ENCODE measurements around the gene EARS2.

EARS2 gene

DNA sequence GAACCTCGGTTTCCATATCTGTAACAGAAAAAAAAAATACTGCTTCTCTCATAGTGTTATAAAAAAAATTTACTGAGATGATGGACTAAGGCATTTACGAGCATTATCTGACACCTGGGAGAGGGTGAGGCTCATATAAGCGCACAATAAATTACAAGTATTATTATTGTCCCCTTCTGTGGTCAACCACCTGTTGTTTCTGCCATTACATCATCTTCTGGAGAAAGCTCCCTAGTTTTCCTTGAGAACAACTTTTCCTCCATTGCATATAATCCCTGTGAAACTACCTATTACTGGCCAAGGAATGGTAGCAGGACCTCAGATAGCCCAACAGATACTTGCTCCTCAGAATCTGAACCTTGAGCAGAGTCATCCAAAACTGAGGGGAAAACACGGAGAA lies 35.2 kb downstream of the EARS2 start:
- no peak overlapping the region for H3K4me3 ChIP-seq (ENCODE audit: low read depth, low read length)
- DNase-seq: no peak
- H3K9me3 ChIP-seq (ENCODE audit: severe bottlenecking): no peaks in the 10 kb centered on the region
- TF ChIP-seq, protein P1, sequence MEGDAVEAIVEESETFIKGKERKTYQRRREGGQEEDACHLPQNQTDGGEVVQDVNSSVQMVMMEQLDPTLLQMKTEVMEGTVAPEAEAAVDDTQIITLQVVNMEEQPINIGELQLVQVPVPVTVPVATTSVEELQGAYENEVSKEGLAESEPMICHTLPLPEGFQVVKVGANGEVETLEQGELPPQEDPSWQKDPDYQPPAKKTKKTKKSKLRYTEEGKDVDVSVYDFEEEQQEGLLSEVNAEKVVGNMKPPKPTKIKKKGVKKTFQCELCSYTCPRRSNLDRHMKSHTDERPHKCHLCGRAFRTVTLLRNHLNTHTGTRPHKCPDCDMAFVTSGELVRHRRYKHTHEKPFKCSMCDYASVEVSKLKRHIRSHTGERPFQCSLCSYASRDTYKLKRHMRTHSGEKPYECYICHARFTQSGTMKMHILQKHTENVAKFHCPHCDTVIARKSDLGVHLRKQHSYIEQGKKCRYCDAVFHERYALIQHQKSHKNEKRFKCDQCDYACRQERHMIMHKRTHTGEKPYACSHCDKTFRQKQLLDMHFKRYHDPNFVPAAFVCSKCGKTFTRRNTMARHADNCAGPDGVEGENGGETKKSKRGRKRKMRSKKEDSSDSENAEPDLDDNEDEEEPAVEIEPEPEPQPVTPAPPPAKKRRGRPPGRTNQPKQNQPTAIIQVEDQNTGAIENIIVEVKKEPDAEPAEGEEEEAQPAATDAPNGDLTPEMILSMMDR (IDR thresholded peaks at IDR 0.05; ENCODE audit: low read depth, low read length): no peak
- H3K27me3 ChIP-seq (ENCODE audit: insufficient read depth, low read depth, severe bottlenecking): no peaks in the 10 kb centered on the region
- H3K36me3 ChIP-seq: peaks cover 34% of the 10 kb centered on the region
- no peak overlapping the region for H3K27ac ChIP-seq

DNA sequence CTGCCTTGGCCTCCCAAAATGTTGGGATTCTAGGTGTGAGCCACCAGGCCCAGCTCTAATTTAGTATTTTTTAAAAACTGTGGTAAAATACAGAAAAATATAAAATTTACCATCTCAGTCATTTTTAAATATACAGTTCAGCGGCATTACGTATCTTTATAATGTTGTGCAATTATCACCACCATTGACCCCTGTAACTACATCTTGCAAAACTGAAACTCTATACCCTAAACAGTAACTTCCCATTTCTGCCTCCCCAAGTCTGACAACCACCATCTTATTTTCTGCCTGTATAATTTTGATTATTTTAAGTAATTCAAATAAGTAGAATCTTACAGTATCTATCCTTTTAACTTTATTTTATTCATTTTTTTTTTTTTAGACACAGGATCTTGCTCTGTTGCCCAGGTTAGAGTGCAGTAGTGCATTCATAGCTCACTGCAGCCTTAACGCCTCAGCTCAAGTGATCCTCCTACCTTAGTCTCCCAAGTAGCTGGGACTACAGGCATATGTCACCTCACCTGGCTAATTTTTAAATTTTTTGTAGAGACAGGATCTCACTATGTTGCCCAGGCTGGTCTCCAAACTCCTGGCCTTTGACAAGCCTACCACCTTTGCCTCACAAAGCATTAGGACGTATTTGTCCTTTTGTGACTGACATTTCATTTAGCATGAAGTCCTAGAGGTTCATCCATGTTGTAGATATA lies 36.0 kb downstream of the EARS2 start:
- Histone ChIP-seq H3K27ac (no peak overlapping the region), H3K27me3 (ENCODE audit: insufficient read depth, low read depth, severe bottlenecking) (no peaks in the 10 kb centered on the region), H3K36me3 (peaks cover 34% of the 10 kb centered on the region), H3K4me3 (ENCODE audit: low read depth, low read length) (no peak overlapping the region), H3K9me3 (ENCODE audit: severe bottlenecking) (no peaks in the 10 kb centered on the region)
- no peak for DNase-seq
- TF ChIP-seq, protein P1 (IDR thresholded peaks at IDR 0.05; ENCODE audit: low read depth, low read length): no peak

DNA sequence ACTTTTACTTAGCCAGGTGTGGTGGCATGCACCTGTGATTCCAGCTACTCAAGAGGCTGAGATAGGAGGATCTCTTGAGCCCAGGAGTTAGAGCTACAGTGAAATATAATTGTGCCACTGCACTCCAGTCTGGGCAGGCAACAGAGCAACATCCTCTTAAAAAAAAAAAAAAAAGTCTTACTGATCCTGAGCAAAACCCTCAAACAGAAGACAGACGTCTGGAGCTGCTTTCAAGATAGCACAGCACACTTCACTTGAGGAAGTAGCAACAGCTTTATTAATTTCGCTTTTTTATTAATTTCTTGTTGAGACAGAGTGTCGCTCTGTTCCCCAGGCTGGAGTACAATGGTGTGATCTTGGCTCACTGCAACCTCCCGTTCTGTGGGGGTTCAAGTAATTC lies 36.6 kb downstream of the EARS2 start:
- H3K4me3 ChIP-seq (ENCODE audit: low read depth, low read length): no peak overlapping the region
- H3K27me3 ChIP-seq (ENCODE audit: insufficient read depth, low read depth, severe bottlenecking): no peaks in the 10 kb centered on the region
- TF ChIP-seq, protein P1 (IDR thresholded peaks at IDR 0.05; ENCODE audit: low read depth, low read length): no peak
- H3K27ac ChIP-seq: no peak overlapping the region
- peaks cover 32% of the 10 kb centered on the region for H3K36me3 ChIP-seq
- DNase-seq: no peak
- no peaks in the 10 kb centered on the region for H3K9me3 ChIP-seq (ENCODE audit: severe bottlenecking)

DNA sequence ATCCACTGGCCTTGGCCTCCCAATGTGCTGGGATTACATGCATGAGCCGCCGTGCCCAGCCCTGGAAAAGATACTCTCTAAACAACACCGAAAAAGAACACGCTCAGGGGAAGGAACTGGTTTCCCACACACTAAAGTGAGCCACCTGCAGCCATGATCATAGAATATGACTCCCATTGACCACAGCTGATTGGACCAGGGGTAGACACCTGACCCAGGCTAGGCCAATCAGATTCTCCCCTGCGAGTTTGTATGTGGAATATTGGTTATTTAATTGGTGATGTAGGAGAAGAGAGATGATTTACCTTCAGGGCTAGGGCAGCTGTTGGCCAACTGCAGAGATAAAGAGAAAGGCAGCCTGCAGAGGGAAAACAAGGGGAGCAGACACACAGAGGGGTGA lies 37.9 kb downstream of the EARS2 start:
- Histone ChIP-seq H3K27ac (no peak overlapping the region), H3K27me3 (ENCODE audit: insufficient read depth, low read depth, severe bottlenecking) (no peaks in the 10 kb centered on the region), H3K4me3 (ENCODE audit: low read depth, low read length) (no peak overlapping the region), H3K9me3 (ENCODE audit: severe bottlenecking) (no peaks in the 10 kb centered on the region), H3K36me3 (peaks cover 24% of the 10 kb centered on the region)
- no peak for DNase-seq
- TF ChIP-seq, protein P1 (IDR thresholded peaks at IDR 0.05; ENCODE audit: low read depth, low read length): no peak

DNA sequence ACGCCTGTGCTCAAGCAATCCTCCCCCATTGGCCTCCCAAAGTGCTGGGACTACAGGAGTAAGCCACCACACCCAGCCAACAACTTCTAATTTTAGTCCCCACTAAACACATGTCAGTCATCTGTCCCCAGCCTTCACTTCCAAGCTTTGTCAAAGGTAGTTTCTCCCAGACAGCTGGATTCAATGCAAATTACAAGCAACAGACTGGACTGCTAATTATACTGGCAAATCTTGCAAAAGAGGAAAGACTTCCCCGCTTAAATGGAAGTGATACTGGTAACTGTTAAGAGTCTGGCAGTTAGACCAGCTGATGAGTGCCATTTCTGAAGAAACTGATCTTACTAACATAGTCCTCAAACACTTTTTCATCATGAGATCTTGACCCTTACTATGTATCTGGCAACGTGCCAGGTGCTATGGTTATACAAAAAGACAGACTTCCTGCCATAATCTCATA lies 38.7 kb downstream of the EARS2 start:
- Histone ChIP-seq H3K27me3 (ENCODE audit: insufficient read depth, low read depth, severe bottlenecking) (no peaks in the 10 kb centered on the region), H3K27ac (no peak overlapping the region), H3K36me3 (peaks cover 16% of the 10 kb centered on the region), H3K4me3 (ENCODE audit: low read depth, low read length) (no peak overlapping the region), H3K9me3 (ENCODE audit: severe bottlenecking) (no peaks in the 10 kb centered on the region)
- TF ChIP-seq, protein P1 (IDR thresholded peaks at IDR 0.05; ENCODE audit: low read depth, low read length): no peak
- no peak for DNase-seq

Data from WERI-Rb-1 (cell line).